HL-60 (cell line): ENCODE measurements around the gene CKLF.

ENCODE experiments used
- DNase-seq, 2 experiments: peaks; one replicate each; pipeline ENCODE4 v3.0.0-alpha.2; 2010 to 2020; ENCODE audit warnings: low read depth in 1 of 2, low spot score in 1 of 2
- H3K27ac ChIP-seq: fragments of 250-450 bp; sonication (Bioruptor Pico); replicated peaks from 2 replicates; pipeline ENCODE4 v1.5.1; 2020; ENCODE audit warnings: mild to moderate bottlenecking, moderate library complexity
- H3K27me3 ChIP-seq: fragments of 250-450 bp; sonication (Bioruptor Pico); 2 replicates; pipeline ENCODE4 v1.5.1; 2021; ENCODE audit warnings: mild to moderate bottlenecking, moderate library complexity; ENCODE audit not compliant: insufficient read depth, poor library complexity, severe bottlenecking
- H3K4me3 ChIP-seq: replicated peaks from 2 replicates; pipeline ENCODE4 v1.5.1; 2011; ENCODE audit warnings: mild to moderate bottlenecking, control low read depth, low read length; ENCODE audit not compliant: insufficient read depth
- GABPA ChIP-seq: IDR thresholded peaks from 2 replicates; pipeline ENCODE4 v1.6.1; 2012; ENCODE audit warnings: low read depth
- POLR2AphosphoS5 ChIP-seq: IDR thresholded peaks from 2 replicates; pipeline ENCODE4 v1.6.1; 2012; ENCODE audit warnings: low read depth
- SPI1 ChIP-seq: IDR thresholded peaks from 2 replicates; pipeline ENCODE4 v1.6.1; 2012; ENCODE audit warnings: low read depth, mild to moderate bottlenecking, borderline replicate concordance
- TF ChIP-seq, protein P1 (sequence below): IDR thresholded peaks from 2 replicates; pipeline ENCODE4 v1.6.1; 2012; ENCODE audit warnings: low read depth; ENCODE audit not compliant: insufficient replicate concordance
- TF ChIP-seq, protein P2 (sequence below): IDR thresholded peaks from one replicate; pipeline ENCODE4 v1.5.1; 2011; ENCODE audit warnings: low read length, control low read depth, inconsistent platforms; ENCODE audit not compliant: insufficient read depth

CKLF gene

GRCh38 chr16:66581246-66581952, 29.0 kb downstream of the CKLF start:
- DNase-seq = no peak
- Histone ChIP-seq H3K4me3 (no peak overlapping the region), H3K27me3 (no peaks in the 10 kb centered on the region), H3K27ac (no peak overlapping the region)
- TF ChIP-seq SPI1 = no peak
- no peak for TF ChIP-seq GABPA
- TF ChIP-seq, protein P1, sequence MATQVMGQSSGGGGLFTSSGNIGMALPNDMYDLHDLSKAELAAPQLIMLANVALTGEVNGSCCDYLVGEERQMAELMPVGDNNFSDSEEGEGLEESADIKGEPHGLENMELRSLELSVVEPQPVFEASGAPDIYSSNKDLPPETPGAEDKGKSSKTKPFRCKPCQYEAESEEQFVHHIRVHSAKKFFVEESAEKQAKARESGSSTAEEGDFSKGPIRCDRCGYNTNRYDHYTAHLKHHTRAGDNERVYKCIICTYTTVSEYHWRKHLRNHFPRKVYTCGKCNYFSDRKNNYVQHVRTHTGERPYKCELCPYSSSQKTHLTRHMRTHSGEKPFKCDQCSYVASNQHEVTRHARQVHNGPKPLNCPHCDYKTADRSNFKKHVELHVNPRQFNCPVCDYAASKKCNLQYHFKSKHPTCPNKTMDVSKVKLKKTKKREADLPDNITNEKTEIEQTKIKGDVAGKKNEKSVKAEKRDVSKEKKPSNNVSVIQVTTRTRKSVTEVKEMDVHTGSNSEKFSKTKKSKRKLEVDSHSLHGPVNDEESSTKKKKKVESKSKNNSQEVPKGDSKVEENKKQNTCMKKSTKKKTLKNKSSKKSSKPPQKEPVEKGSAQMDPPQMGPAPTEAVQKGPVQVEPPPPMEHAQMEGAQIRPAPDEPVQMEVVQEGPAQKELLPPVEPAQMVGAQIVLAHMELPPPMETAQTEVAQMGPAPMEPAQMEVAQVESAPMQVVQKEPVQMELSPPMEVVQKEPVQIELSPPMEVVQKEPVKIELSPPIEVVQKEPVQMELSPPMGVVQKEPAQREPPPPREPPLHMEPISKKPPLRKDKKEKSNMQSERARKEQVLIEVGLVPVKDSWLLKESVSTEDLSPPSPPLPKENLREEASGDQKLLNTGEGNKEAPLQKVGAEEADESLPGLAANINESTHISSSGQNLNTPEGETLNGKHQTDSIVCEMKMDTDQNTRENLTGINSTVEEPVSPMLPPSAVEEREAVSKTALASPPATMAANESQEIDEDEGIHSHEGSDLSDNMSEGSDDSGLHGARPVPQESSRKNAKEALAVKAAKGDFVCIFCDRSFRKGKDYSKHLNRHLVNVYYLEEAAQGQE = no peak
- TF ChIP-seq, protein P2, sequence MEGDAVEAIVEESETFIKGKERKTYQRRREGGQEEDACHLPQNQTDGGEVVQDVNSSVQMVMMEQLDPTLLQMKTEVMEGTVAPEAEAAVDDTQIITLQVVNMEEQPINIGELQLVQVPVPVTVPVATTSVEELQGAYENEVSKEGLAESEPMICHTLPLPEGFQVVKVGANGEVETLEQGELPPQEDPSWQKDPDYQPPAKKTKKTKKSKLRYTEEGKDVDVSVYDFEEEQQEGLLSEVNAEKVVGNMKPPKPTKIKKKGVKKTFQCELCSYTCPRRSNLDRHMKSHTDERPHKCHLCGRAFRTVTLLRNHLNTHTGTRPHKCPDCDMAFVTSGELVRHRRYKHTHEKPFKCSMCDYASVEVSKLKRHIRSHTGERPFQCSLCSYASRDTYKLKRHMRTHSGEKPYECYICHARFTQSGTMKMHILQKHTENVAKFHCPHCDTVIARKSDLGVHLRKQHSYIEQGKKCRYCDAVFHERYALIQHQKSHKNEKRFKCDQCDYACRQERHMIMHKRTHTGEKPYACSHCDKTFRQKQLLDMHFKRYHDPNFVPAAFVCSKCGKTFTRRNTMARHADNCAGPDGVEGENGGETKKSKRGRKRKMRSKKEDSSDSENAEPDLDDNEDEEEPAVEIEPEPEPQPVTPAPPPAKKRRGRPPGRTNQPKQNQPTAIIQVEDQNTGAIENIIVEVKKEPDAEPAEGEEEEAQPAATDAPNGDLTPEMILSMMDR = no peak
- TF ChIP-seq POLR2AphosphoS5 = no peak

GRCh38 chr16:66585481-66586239, 33.3 kb downstream of the CKLF start:
- peak in 1 of 2 experiments; percentile 86 for DNase-seq
- Histone ChIP-seq H3K4me3 (no peak overlapping the region), H3K27ac (peak overlapping the region; percentile 71), H3K27me3 (no peaks in the 10 kb centered on the region)
- TF ChIP-seq SPI1 = peak; percentile 65; the same call in 1 of the 2 replicates
- TF ChIP-seq POLR2AphosphoS5 = peak; percentile 40; the same call in 1 of the 2 replicates
- TF ChIP-seq, protein P2 = no peak
- no peak for TF ChIP-seq GABPA
- TF ChIP-seq, protein P1 = no peak

- DNase-seq = no peak
- no peaks in the 10 kb centered on the region for H3K27me3 ChIP-seq
- H3K27ac ChIP-seq = no peak overlapping the region
- H3K4me3 ChIP-seq = no peak overlapping the region
- TF ChIP-seq POLR2AphosphoS5 (no peak), SPI1 (no peak), GABPA (no peak)
- TF ChIP-seq, protein P2 = no peak
- TF ChIP-seq, protein P1 = no peak
Measured at GRCh38 chr16:66587881-66588600, 35.7 kb downstream of the CKLF start.
